ENCODE measurements around the gene PRX. TPM values are rescaled to one million over a fixed set of nuclear protein-coding genes. Genes with fewer than 3 reads are reported as not detected.

PRX gene
- total RNA-seq, 1 experiment from 2014 or later, result 6.6 TPM

DNA sequence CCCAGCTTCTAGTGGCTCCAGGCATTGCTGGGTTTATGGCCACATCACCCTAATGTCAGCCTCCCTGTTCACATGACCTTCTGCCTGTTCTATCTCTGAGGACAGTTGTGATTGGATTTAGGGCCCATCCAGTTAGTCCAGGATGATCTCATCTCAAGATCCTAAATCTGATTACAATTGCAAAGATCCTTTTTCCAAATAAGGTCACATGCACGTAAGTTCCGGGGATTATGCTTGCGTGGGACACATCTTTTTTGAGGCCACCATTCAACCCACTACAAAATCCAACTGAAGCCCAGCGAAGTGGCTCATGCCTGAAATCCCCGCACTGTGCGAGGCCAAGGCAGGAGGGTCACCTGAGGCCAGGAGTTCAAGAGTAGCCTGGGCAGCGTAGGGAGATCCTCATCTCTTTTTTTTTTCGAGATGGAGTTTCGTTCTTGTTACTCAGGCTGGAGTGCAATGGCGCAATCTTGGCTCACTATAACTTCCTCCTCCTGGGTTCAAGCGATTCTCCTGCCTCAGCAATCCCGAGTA lies 52.4 kb downstream of the PRX start:
- H3K9me2 ChIP-seq (ENCODE audit: insufficient read depth), result no peaks in the 10 kb centered on the region
- peaks cover 4% of the 10 kb centered on the region; the same call in 1 of the 2 replicates for H3F3A ChIP-seq (ENCODE audit: insufficient read depth, low read depth)
- H3K9me3 ChIP-seq (ENCODE audit: insufficient read depth, low read depth), result no peaks in the 10 kb centered on the region
- no peaks in the 10 kb centered on the region for H3K36me3 ChIP-seq (ENCODE audit: low read depth)
- H4K20me1 ChIP-seq (ENCODE audit: insufficient read depth), result no peaks in the 10 kb centered on the region
- H3K4me2 ChIP-seq, result no peak overlapping the region
- TF ChIP-seq, protein P1, sequence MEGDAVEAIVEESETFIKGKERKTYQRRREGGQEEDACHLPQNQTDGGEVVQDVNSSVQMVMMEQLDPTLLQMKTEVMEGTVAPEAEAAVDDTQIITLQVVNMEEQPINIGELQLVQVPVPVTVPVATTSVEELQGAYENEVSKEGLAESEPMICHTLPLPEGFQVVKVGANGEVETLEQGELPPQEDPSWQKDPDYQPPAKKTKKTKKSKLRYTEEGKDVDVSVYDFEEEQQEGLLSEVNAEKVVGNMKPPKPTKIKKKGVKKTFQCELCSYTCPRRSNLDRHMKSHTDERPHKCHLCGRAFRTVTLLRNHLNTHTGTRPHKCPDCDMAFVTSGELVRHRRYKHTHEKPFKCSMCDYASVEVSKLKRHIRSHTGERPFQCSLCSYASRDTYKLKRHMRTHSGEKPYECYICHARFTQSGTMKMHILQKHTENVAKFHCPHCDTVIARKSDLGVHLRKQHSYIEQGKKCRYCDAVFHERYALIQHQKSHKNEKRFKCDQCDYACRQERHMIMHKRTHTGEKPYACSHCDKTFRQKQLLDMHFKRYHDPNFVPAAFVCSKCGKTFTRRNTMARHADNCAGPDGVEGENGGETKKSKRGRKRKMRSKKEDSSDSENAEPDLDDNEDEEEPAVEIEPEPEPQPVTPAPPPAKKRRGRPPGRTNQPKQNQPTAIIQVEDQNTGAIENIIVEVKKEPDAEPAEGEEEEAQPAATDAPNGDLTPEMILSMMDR (conservative IDR thresholded peaks at IDR 0.05), result no peak
- TF ChIP-seq EZH2 (IDR thresholded peaks at IDR 0.05; ENCODE audit: low read depth), result no peak
- H3K79me2 ChIP-seq (ENCODE audit: low read depth), result no peaks in the 10 kb centered on the region
- no peaks in the 10 kb centered on the region for H3K27me3 ChIP-seq (ENCODE audit: insufficient read depth, low read depth)
- no peak for DNase-seq
- 0 out of 2 replicates have a peak, but pooled peaks cover 2% of the 10 kb centered on the region for H3K4me1 ChIP-seq (replicated peaks; ENCODE audit: insufficient read depth)
- ChIA-PET CTCF (no interaction called here), POLR2A (ENCODE audit: unreplicated experiment) (interaction anchor here (0.7 kb wide), 1 partner anchor 14 kb away, joined by 6 read pairs; no protein-coding TSS in a partner anchor)
- no peak overlapping the region for H3K4me3 ChIP-seq
- intact Hi-C loops (cut with micrococcal nuclease; ENCODE audit: unreplicated experiment), result no loop called here
- BruUV-seq (replicated peaks), result no TSS peak
- no peak overlapping the region for H2AFZ ChIP-seq
- H3K27ac ChIP-seq, result no peak overlapping the region

DNA sequence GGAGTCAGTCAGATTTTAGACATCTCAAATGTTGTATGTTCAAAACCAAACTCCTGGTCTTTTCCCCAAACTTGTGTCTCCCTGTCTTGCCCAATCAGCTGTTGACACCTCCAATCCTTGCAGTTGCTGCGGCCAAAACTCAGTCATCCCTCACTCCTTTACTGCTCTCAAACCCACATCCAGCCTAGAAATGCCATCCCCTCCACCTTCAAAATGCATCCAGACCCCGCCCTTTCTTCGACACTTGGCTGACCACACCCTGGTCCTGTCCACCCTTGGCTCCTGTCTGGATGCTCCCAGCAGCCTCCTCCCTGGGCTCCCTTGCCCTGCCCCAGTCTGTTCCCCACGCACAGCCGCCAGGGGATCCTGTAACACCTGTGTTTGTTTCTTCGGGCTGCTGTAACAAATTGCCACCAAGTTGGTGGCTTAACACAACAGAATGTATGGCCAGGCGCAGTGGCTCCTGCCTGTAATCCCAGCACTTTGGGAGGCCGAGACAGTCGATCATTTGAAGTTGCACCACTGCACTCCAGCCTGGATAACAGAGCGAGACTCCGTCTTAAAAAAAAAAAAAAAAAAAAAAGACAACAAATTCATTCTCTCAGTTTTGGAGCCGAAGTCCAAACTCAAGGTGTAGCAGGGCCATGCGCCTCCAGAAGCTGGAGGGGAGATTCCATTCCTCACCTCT lies 53.0 kb downstream of the PRX start:
- POLR2A ChIA-PET (ENCODE audit: unreplicated experiment), result no interaction called here
- H3K27ac ChIP-seq, result no peak overlapping the region
- H3K9me2 ChIP-seq (ENCODE audit: insufficient read depth), result no peaks in the 10 kb centered on the region
- no peak overlapping the region for H3K4me2 ChIP-seq
- no TSS peak for BruUV-seq (replicated peaks)
- no peak overlapping the region for H3K4me3 ChIP-seq
- H3K79me2 ChIP-seq (ENCODE audit: low read depth), result no peaks in the 10 kb centered on the region
- CTCF ChIA-PET, result no interaction called here
- TF ChIP-seq, protein P1 (conservative IDR thresholded peaks at IDR 0.05), result no peak
- no peak for TF ChIP-seq EZH2 (IDR thresholded peaks at IDR 0.05; ENCODE audit: low read depth)
- DNase-seq, result no peak
- no peaks in the 10 kb centered on the region for H3K36me3 ChIP-seq (ENCODE audit: low read depth)
- no peaks in the 10 kb centered on the region for H3K27me3 ChIP-seq (ENCODE audit: insufficient read depth, low read depth)
- no peaks in the 10 kb centered on the region for H4K20me1 ChIP-seq (ENCODE audit: insufficient read depth)
- no peak overlapping the region for H2AFZ ChIP-seq
- H3K4me1 ChIP-seq (replicated peaks; ENCODE audit: insufficient read depth), result no peaks in the 10 kb centered on the region
- H3F3A ChIP-seq (ENCODE audit: insufficient read depth, low read depth), result peaks cover 4% of the 10 kb centered on the region; the same call in 1 of the 2 replicates
- intact Hi-C loops (cut with micrococcal nuclease; ENCODE audit: unreplicated experiment), result no loop called here
- no peaks in the 10 kb centered on the region for H3K9me3 ChIP-seq (ENCODE audit: insufficient read depth, low read depth)

DNA sequence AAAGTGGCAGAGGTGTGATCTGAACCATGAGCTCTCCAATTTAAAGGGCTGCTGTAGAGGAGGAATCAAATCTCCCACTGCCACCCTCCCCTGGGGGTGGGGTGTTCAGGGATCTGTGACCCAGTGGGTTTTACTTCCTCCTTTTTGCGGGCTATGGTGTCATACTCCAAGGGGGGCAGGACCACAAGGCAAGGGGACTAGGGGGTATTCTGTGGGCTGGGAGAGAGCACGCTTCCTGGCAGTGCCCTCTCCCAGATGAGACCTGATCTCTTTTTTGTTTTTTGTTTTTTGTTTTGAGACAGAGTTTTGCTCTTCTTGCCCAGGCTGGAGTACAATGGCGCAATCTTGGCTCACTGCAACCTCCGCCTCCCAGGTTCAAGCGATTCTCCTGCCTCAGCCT lies 54.4 kb downstream of the PRX start:
- intact Hi-C loops (cut with micrococcal nuclease; ENCODE audit: unreplicated experiment), result no loop called here
- Histone ChIP-seq H3K79me2 (ENCODE audit: low read depth) (no peaks in the 10 kb centered on the region), H3K27ac (no peak overlapping the region), H3K27me3 (ENCODE audit: insufficient read depth, low read depth) (no peaks in the 10 kb centered on the region), H3K9me3 (ENCODE audit: insufficient read depth, low read depth) (no peaks in the 10 kb centered on the region), H3K9me2 (ENCODE audit: insufficient read depth) (no peaks in the 10 kb centered on the region), H3K4me3 (no peak overlapping the region), H3F3A (ENCODE audit: insufficient read depth, low read depth) (no peaks in the 10 kb centered on the region), H3K36me3 (ENCODE audit: low read depth) (no peaks in the 10 kb centered on the region), H3K4me2 (no peak overlapping the region), H3K4me1 (replicated peaks; ENCODE audit: insufficient read depth) (no peaks in the 10 kb centered on the region), H4K20me1 (ENCODE audit: insufficient read depth) (no peaks in the 10 kb centered on the region), H2AFZ (no peak overlapping the region)
- no peak for DNase-seq
- ChIA-PET POLR2A (ENCODE audit: unreplicated experiment) (no interaction called here), CTCF (no interaction called here)
- BruUV-seq (replicated peaks), result no TSS peak
- TF ChIP-seq, protein P1 (conservative IDR thresholded peaks at IDR 0.05), result no peak
- no peak for TF ChIP-seq EZH2 (IDR thresholded peaks at IDR 0.05; ENCODE audit: low read depth)
